ENCODE data around the gene SLC12A8.
"Not testable (repeated sequence)": the region's sequence is repeated elsewhere in the genome, so short reads cannot be mapped to it uniquely, and the experiment has no call there.

The SLC12A8 gene

DNA sequence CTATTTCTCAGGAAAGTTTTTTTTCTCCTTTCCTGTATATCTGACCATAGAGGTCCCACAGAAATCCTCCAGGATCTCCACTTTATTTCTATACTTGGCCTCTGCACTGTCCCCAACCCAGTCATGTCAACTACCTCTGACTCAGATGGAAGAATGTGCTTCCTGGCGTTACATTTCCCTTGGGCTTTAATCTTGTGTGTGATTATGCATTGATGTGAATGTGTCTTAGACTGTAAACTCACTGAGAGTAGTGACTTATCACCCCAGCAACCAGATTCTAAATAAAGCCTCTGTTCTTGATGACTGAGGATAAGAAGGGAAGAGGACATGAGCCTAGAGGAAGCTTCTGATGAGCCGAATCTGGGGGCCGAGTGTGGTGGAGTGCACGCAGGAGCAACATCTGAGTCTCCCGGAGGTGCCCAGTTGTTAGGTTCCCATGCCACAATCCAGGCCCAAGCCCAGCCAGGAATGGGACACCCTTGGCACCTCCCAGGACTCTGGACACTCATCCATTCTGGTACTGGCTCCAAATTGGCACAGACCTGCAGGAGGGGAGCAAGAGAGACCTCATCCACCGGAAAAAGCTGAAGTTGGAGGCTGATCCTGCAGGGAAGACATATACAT lies 124.7 kb downstream of the SLC12A8 start:
- no peak for FAIRE-seq

GRCh38 chr3:125085166-125085565 lies 127.4 kb downstream of the SLC12A8 start:
- DNase-seq (ENCODE audit: insufficient read length, low spot score) (no peak), FAIRE-seq (no peak)

More for the DNA sequence above, 124.7 kb downstream of the SLC12A8 start:
- DNase-seq (ENCODE audit: insufficient read length, low spot score) = no peak

DNA sequence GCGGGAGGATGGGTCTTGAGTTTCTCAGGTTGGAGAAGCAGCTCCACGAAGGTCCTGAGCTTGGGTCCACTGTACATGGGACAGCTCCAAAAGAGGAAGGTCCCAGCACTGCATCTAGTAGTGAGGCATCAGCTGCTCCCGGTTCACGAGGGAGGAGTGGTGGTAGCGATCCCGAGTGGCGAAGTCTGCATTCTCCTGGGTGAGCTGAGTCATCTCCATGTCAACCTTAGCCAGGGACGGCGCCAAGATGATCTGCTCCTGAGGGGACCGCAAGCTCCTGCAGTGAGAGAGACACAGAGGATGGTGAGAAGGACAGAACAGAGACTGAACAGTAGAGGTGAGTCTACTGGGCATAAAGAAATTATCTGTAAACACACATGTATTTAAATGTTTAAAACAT lies 128.8 kb downstream of the SLC12A8 start:
- no peak for FAIRE-seq

GRCh38 chr3:125082339-125082738 lies 130.2 kb downstream of the SLC12A8 start:
- DNase-seq (ENCODE audit: insufficient read length, low spot score); FAIRE-seq: not testable (repeated sequence)

More for the DNA sequence above, 128.8 kb downstream of the SLC12A8 start:
- no peak for DNase-seq (ENCODE audit: insufficient read length, low spot score)

- FAIRE-seq = no peak
- DNase-seq (ENCODE audit: insufficient read length, low spot score) = no peak
These were observed 132.5 kb downstream of the SLC12A8 start for GRCh38 chr3:125080077-125080476.

DNA sequence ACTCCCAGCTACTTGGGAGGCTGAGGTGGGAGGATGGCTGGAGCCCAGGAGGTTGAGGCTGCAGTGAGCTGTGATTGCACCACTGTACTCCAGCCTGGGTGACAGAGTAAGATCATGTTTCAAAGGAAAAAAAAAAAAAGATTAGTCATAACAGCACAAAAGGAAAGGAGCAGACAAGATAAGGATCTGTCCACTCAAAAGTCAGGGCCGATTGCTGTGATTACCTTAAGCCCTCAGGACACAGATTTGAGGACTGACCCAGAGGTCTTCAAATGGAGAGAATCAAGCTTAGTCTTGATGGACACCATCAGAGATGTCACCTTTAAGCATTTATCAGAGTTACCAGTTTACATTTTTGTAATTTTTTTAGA lies 132.9 kb downstream of the SLC12A8 start:
- FAIRE-seq (no peak), DNase-seq (ENCODE audit: insufficient read length, low spot score) (no peak)

DNA sequence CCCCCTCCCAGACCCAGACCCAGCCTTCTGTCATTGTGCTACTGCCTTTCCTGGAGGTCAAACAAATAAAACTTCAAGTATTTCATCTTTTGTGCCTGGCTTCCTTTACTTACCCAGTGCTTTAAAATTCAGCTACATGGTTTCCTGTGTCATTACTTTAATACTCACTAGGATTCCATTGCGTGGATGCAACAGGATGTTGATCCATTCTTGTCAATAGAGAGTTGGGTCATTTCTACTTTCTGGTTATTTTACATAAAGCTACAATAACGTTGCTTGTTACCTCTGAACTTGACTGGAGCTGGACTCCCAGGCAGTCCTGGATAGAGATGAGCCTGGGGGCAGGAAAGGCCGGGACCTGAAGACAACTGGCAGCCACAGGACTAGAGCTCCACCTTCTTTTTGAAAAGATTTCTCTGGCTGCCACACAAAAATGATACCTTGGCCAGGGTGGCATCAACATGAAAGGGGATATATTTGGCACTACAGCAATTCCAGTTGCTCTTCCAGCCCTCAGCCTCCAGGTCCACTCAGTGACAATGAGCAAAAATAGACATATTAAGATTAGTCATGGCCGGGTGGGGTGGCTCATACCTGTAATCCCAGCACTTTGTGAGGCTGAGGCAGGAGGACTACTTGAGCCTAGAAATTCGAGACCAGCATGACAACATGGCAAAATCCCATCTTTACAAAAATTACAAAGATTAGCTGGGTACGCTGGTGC lies 133.4 kb downstream of the SLC12A8 start:
- no peak for FAIRE-seq
- DNase-seq (ENCODE audit: insufficient read length, low spot score) = no peak

GRCh38 chr3:125077864-125078263 lies 134.7 kb downstream of the SLC12A8 start:
- DNase-seq (ENCODE audit: insufficient read length, low spot score) (no peak), FAIRE-seq (no peak)

DNA sequence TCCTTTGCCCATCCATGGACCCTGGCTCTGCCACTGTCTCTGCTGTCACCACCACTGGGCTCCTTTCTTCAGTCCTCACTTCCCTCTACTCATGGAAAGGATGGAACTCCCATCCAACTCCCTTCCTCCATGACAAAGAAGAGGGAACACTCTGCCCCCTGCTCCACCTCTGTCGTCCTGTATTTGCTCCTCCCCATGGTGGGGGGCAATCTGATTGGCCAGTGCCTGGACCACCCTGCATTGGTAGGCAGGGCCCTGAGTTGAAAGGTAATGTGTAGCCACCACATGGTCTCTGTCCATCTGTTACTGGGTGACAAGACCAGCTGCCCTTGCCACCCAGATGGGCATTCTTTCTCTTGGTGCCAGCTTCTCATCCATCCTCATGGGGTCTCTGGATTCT lies 136.1 kb downstream of the SLC12A8 start:
- FAIRE-seq (no peak), DNase-seq (ENCODE audit: insufficient read length, low spot score) (no peak)

- no peak for DNase-seq (ENCODE audit: insufficient read length, low spot score)
- FAIRE-seq = no peak
These were observed 136.8 kb downstream of the SLC12A8 start for GRCh38 chr3:125075738-125076137.

DNA sequence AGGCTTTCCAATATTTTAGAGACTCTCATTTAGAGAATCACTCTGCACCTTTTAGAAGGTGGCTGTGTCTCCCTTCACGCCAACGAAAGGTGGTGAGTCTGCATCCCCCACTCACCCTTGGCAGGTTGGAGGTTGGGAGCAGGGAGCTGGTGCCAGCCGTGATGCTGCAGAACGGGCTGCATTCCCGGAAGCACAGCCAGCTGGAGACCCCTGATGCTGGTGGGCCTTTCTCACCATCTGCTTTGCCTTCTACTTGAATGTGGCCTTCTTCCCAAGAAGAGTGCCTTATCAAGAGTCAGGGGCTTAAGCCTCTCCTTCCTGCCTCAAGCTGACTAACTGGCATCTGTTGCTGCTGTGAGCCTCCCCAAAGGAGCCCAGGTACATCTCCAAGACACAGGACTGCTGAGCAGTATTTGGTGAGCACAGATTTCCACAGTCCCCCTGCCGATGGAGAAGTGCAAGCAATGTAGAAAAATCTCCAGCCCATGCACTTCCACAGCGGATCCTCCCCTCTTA lies 139.1 kb downstream of the SLC12A8 start:
- no peak for DNase-seq (ENCODE audit: insufficient read length, low spot score)
- no peak for FAIRE-seq

- no peak for FAIRE-seq
- no peak for DNase-seq (ENCODE audit: insufficient read length, low spot score)
These were observed 139.7 kb downstream of the SLC12A8 start for GRCh38 chr3:125072749-125073389.

DNA sequence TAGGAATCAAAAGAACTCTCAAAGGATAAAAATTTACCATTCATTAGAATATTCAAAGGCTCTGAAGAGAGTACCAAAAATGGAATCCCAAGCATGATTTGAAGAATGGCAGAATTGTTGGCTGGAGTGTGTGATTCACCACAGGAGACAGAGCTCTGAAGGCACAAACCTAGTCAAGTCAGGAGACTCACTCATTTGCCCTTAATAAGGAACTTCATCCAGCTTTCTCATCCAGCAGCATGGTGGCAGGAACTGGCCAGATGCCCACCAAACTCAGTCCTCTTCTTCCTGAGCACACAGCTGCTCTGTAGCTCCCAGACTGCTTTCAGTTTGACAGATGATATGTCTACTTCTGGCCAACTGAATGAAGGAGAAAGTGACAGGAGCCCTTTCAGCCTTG lies 140.2 kb downstream of the SLC12A8 start:
- no peak for FAIRE-seq
- no peak for DNase-seq (ENCODE audit: insufficient read length, low spot score)

DNA sequence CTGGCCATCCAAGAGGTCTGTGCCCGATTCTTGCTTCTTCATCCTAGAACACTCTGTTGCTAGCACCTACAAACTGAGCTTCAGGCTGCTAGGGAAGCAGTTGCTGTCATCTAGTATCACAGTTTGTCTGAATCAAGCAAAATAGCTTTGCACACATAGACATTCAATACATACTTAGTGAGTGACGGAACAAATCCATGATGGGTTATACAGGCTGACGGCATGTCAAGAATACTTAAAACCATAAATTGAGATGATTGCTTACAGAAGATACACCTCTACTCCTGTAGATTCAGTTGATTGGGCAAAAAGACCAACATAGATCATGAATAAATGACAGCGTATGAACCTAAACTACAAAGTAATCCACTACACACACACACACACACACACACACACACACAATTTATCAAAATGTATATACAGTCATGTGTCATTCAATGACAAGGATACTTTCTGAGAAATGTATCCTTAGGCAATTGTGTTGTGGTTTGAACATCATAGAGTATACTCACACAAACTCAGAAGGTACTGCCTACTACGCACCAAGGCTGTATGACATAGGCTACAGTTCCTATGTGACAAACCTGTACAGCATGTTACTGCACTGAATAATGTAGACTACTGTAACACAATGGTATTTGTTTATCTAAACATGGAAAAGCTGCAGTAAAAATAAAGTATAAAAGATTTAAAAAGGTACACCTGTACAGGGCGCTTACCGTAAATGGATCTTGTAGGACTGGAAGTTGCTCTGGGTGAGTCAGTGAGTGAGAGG lies 142.4 kb downstream of the SLC12A8 start:
- FAIRE-seq (no peak), DNase-seq (ENCODE audit: insufficient read length, low spot score) (no peak)

- no peak for DNase-seq (ENCODE audit: insufficient read length, low spot score)
- no peak for FAIRE-seq
These were observed 143.1 kb downstream of the SLC12A8 start for GRCh38 chr3:125069452-125069851.

DNA sequence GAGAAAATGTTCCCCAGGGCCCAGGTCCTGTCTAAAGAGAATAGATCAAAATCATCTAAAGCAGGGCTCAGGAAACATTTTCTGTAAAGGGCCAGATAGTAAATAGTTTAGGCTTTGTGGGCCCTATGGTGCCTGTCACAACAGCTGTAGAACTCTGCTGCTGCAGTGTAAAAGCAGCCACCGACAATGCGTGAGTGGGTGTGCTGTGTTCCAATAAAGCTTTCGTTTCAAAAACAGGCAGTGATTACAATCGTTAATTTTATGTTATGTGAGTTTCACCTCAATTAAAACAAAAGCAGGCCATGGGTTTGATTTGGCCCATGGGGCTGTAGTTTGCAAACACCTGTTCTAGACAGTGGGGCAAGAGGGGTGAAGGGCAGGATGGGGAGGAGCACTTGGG lies 144.3 kb downstream of the SLC12A8 start:
- no peak for DNase-seq (ENCODE audit: insufficient read length, low spot score)
- FAIRE-seq = no peak

- DNase-seq (ENCODE audit: insufficient read length, low spot score) (no peak), FAIRE-seq (no peak)
These were observed 145.3 kb downstream of the SLC12A8 start for GRCh38 chr3:125067225-125067624.

DNA sequence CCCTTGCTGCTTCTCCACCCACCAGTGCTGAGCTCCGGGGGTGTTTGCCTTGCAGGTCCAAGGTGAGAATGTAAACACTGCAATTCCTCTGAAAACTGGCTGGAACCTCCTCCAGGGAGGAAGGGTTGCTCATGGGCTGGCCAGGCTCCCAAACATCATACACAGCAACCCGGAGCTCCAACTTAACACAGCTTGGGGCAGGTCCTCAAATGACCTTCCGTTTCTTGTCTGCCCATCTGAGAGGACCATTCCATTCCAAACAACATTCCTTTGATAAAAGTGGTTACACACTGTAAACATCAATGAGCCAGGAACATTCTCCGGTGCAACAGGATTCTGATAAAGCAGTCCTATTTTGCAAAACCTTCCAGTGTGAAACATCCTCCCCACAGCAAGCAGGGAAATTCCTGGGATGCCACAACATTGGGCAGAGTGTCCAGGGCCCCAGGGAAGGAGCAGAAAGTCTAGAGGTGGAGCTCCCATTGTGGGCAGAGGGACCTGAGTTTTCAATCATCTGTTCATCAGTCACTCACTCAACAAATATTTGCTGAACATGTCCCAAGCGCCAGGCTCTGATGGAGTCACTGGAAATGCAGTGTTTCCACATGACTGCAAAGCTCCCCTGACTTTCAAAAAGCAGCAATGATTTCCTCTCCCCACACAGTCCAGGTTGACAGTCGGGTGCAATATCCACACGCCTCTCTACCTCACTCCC lies 149.5 kb downstream of the SLC12A8 start:
- FAIRE-seq (peak; percentile 78), DNase-seq (ENCODE audit: insufficient read length, low spot score) (peak; percentile 80)

GRCh38 chr3:125061646-125062045 lies 150.9 kb downstream of the SLC12A8 start:
- FAIRE-seq (no peak), DNase-seq (ENCODE audit: insufficient read length, low spot score) (no peak)

DNA sequence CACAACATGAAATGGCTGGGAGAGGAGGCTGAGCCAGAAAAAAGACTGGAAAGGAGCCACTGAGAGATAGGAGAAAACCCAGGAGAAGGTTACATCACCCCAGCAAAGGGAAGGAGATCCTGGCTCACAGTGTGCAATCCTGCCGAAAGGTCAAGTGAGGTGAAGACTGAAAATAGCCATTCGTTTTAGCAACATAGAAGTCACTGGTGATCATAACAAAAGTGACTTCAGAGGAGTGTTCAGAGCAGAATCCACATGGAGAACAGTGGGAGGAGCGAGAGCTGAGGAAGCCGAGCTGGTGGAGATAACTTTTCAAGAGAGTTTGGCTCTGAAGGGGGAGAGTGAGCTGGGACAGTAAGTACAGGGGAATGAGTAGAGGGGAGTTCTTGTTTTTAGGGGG lies 151.4 kb downstream of the SLC12A8 start:
- FAIRE-seq (no peak), DNase-seq (ENCODE audit: insufficient read length, low spot score) (no peak)
